Mucosa of stomach (tissue), 1 donor: ENCODE results near the gene RAD23B.

Source experiments
- H3K27me3 ChIP-seq: one replicate; pipeline ENCODE4 v1.7.0; 2013; ENCODE audit warnings: mild to moderate bottlenecking, low read length; ENCODE audit not compliant: control insufficient read depth, insufficient read depth
- H3K36me3 ChIP-seq: one replicate; pipeline ENCODE4 v1.7.0; 2013; ENCODE audit warnings: low read length; ENCODE audit not compliant: control insufficient read depth, insufficient read depth
- H3K4me1 ChIP-seq: one replicate; pipeline ENCODE4 v1.7.0; 2013; ENCODE audit warnings: mild to moderate bottlenecking, low read length; ENCODE audit not compliant: control insufficient read depth, insufficient read depth
- H3K4me3 ChIP-seq: one replicate; pipeline ENCODE4 v1.7.0; 2013; ENCODE audit warnings: low read length
- H3K9ac ChIP-seq: one replicate; pipeline ENCODE4 v1.7.0; 2013; ENCODE audit warnings: mild to moderate bottlenecking, low read length, moderate library complexity
- H3K9me3 ChIP-seq: one replicate; pipeline ENCODE4 v1.7.0; 2013; ENCODE audit warnings: mild to moderate bottlenecking, low read length, moderate library complexity; ENCODE audit not compliant: control insufficient read depth
- donor health status: Pancreatic carcinoma.

Gene RAD23B

GRCh38 chr9:107306308-107306707 is 23.2 kb downstream of the RAD23B start:
- Histone ChIP-seq H3K4me3 (no peak overlapping the region), H3K4me1 (no peaks in the 10 kb centered on the region), H3K9ac (no peak overlapping the region), H3K27me3 (no peaks in the 10 kb centered on the region), H3K9me3 (no peaks in the 10 kb centered on the region), H3K36me3 (no peaks in the 10 kb centered on the region)

DNA sequence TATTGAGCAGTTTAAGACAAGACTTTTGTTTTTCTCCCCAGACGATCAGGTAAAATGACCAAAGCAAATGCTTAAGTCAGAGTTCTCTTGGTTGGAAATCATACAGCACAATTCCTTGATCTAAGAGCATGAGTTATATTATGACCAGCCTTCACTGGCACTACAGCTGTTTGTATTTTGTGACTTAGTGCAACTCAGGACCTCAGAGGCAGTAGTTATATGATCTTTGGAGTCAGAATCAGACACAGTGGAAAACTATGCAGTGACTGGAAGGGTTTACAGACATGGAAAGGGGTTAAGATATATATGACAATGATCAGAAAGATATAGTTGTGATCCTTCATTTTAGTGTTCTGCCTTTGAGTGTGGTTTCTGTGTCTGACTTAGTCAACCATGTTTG is 24.3 kb downstream of the RAD23B start:
- H3K9ac ChIP-seq = no peak overlapping the region
- H3K4me1 ChIP-seq = no peaks in the 10 kb centered on the region
- no peaks in the 10 kb centered on the region for H3K36me3 ChIP-seq
- H3K9me3 ChIP-seq = no peaks in the 10 kb centered on the region
- H3K27me3 ChIP-seq = no peaks in the 10 kb centered on the region
- H3K4me3 ChIP-seq = no peak overlapping the region

DNA sequence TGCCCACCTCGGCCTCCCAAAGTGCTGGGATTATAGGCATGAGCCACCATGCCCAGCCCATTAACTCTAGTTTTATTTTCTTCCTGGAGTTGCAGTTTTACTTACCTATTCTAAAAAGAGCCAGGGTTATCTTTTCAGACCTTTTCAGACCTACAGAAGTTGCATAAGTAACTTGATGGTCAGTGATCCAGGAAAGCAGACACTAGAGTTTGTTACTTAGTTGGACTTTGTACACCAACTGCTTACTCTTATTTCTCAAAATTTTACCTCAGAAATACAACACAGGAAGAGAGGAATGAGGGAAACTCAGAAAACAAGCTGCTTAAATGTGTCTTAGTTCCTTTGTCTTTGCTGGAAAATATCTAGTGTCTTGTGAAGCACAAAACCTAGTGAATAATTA is 25.4 kb downstream of the RAD23B start:
- Histone ChIP-seq H3K9me3 (no peaks in the 10 kb centered on the region), H3K9ac (no peak overlapping the region), H3K4me3 (no peak overlapping the region), H3K4me1 (no peaks in the 10 kb centered on the region), H3K27me3 (no peaks in the 10 kb centered on the region), H3K36me3 (no peaks in the 10 kb centered on the region)

- Histone ChIP-seq H3K4me1 (no peaks in the 10 kb centered on the region), H3K9me3 (no peaks in the 10 kb centered on the region), H3K27me3 (no peaks in the 10 kb centered on the region), H3K36me3 (no peaks in the 10 kb centered on the region), H3K9ac (no peak overlapping the region), H3K4me3 (no peak overlapping the region)
Observed at GRCh38 chr9:107309271-107309670, 26.2 kb downstream of the RAD23B start.

DNA sequence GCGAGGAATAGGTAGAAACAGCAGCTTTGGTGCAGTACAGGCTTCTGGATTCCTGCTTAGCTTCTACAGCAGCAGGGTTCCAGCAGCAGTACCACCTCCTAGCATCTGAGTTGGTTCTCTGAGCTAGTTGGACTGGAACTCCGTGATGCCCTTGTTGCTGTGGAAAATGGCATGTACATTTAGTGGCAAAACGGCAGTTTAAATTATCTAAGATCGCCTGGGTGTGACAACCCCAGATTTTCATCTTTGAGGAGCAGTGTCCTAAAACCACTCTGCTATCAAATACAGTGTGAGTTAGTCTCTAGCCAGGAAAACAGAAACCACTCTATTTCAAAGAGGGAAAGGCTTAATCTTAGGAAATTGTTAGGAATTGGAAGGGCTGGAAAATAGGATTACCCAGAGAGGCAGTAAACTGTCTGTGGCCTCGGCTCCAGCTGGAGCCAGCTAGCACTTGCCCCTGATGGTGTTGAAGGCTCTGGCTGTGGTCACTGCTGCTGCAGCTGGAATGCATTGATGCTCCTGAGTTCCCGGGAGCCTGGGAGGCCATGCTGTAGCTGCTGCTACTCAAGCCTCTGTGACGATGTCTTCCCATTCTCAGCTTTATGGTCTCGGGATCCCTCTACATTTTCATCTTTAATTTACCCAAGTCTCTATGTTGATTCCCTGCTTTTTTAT is 29.4 kb downstream of the RAD23B start:
- H3K4me3 ChIP-seq = no peak overlapping the region
- no peaks in the 10 kb centered on the region for H3K9me3 ChIP-seq
- no peaks in the 10 kb centered on the region for H3K27me3 ChIP-seq
- H3K4me1 ChIP-seq = no peaks in the 10 kb centered on the region
- no peak overlapping the region for H3K9ac ChIP-seq
- no peaks in the 10 kb centered on the region for H3K36me3 ChIP-seq

DNA sequence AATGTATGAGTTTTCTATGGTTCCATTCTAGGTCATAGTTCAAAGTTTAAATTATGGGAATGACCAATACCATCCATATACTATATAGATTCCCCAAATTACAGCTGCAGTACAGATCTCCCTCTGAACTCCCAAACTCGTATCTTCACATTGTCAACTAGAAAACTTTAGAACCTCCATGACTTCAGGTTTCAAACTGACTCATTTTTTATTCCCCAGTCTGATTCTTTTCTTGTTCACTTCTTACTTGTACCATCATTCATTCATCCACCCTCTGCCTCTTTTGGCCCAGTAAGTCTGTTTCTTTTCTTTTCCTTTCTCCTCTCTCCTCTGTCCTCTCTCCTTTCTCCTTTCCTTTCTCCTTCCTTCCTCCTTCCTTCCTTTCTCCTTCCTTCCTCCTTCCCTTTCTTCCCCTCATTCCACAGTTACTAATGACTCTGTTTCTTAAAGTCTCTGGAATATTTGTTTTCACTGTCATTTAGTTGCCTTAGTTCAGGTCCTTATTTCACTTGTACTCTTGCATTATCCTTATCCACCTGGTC is 30.5 kb downstream of the RAD23B start:
- Histone ChIP-seq H3K9me3 (no peaks in the 10 kb centered on the region), H3K27me3 (no peaks in the 10 kb centered on the region), H3K4me1 (no peaks in the 10 kb centered on the region), H3K4me3 (no peak overlapping the region), H3K36me3 (no peaks in the 10 kb centered on the region), H3K9ac (no peak overlapping the region)

GRCh38 chr9:107314763-107315162 is 31.7 kb downstream of the RAD23B start:
- H3K4me3 ChIP-seq = no peak overlapping the region
- H3K9me3 ChIP-seq = no peaks in the 10 kb centered on the region
- H3K27me3 ChIP-seq = no peaks in the 10 kb centered on the region
- H3K9ac ChIP-seq = no peak overlapping the region
- H3K36me3 ChIP-seq = no peaks in the 10 kb centered on the region
- H3K4me1 ChIP-seq = no peaks in the 10 kb centered on the region

- Histone ChIP-seq H3K27me3 (no peaks in the 10 kb centered on the region), H3K4me3 (no peak overlapping the region), H3K4me1 (no peaks in the 10 kb centered on the region), H3K36me3 (no peaks in the 10 kb centered on the region), H3K9ac (no peak overlapping the region), H3K9me3 (no peaks in the 10 kb centered on the region)
Observed at GRCh38 chr9:107316795-107317661, 33.9 kb downstream of the RAD23B start.

DNA sequence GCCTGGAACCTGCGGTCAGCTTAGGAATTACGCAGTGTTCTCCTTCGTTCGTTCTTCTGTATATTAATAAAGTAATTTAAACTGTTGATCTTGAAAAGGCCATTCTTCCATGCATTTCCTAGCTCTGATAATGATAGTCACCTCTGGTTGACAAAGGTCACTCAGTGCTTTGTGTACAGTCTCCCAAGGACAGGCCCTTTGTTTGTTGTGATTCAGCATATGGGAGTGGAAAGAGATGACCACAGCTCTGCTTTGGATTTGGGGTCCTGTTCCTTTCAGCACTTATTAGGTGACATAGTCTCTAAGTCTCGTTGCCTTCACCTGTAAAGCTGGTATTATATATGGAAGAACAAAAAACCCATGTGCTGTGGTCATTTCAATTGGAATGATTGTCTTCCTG is 39.6 kb downstream of the RAD23B start:
- Histone ChIP-seq H3K9me3 (no peaks in the 10 kb centered on the region), H3K9ac (no peak overlapping the region), H3K4me3 (no peak overlapping the region), H3K36me3 (no peaks in the 10 kb centered on the region), H3K4me1 (no peaks in the 10 kb centered on the region), H3K27me3 (no peaks in the 10 kb centered on the region)

DNA sequence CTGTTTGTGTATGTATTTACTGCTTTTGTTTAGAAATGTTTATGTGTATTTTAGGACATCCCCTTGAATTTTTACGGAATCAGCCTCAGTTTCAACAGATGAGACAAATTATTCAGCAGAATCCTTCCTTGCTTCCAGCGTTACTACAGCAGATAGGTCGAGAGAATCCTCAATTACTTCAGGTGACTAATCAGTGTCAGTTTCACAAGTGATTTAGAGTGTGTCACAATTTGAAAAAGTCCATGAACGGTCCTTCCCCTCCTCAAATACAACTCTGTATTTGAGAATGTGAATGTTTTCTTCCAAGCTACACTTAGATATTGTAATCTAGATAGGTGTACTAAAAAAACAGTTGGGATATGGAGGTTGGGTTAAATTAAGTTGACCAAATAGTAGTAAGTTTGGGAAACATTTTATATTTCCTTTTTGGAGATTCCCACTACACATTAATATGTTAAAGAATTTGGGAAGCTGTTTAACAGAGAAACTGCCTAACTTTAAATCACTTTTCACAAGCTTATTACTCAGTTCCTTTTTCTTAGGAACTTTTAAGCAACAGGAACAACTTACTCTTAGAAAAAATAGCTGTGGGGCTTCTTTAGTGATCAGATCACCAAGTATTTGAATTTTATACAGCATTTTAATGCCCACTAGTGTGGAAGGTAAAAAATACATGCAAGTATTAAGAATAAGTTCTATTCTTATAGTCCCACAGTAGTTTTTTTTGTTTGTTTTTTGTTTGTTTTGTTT is 40.9 kb downstream of the RAD23B start:
- H3K9ac ChIP-seq = no peak overlapping the region
- H3K4me1 ChIP-seq = no peaks in the 10 kb centered on the region
- H3K36me3 ChIP-seq = no peaks in the 10 kb centered on the region
- no peak overlapping the region for H3K4me3 ChIP-seq
- H3K9me3 ChIP-seq = no peaks in the 10 kb centered on the region
- H3K27me3 ChIP-seq = no peaks in the 10 kb centered on the region

DNA sequence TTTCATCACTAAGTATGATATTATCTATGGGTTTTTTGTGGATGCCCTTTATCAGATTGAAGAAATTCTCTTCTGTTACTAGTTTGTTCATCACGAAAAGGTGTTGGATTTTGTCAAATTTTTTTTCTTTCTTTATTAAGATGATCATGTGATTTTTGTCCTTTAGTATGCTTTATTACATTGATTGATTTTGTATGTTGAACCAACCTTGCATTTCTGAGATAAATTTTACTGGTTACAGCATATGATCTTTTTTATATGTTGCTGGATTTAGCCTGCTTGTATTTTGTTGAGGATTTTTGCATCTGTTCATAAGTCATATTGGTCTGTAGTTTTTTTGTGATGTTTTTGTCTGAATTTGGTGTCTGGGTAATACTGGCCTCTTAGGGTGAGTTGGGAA is 42.8 kb downstream of the RAD23B start:
- H3K4me1 ChIP-seq = no peaks in the 10 kb centered on the region
- no peaks in the 10 kb centered on the region for H3K36me3 ChIP-seq
- H3K27me3 ChIP-seq = no peaks in the 10 kb centered on the region
- no peaks in the 10 kb centered on the region for H3K9me3 ChIP-seq
- no peak overlapping the region for H3K4me3 ChIP-seq
- no peak overlapping the region for H3K9ac ChIP-seq

DNA sequence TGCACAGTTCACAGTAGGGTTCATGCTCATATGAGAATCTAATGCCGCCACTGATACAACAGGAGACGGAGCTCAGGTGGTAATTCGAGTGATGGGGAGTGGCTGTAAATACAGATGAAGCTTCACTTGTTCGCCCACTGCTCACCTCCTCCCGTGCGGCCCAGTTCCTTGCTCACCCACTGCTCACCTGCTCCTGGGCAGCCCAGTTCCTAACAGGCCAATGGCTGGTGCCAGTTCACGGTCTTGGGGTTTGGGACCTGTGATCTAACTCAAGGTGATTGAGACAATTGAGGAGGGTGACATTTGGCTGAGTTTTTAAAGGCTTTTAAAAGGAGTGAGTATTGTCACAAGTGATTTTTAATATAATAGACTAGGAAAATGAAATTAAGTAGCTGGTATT is 45.4 kb downstream of the RAD23B start:
- Histone ChIP-seq H3K27me3 (no peaks in the 10 kb centered on the region), H3K36me3 (no peaks in the 10 kb centered on the region), H3K9me3 (no peaks in the 10 kb centered on the region), H3K4me1 (no peaks in the 10 kb centered on the region), H3K9ac (no peak overlapping the region), H3K4me3 (no peak overlapping the region)
